ENCODE data around the gene INPP5K. TPM values are rescaled to one million over a fixed set of nuclear protein-coding genes. Genes with fewer than 3 reads are reported as not detected.

The INPP5K gene
- total and polyA plus RNA-seq, 4 donors: 33.6 to 76.7 (median 41.0) TPM

DNA sequence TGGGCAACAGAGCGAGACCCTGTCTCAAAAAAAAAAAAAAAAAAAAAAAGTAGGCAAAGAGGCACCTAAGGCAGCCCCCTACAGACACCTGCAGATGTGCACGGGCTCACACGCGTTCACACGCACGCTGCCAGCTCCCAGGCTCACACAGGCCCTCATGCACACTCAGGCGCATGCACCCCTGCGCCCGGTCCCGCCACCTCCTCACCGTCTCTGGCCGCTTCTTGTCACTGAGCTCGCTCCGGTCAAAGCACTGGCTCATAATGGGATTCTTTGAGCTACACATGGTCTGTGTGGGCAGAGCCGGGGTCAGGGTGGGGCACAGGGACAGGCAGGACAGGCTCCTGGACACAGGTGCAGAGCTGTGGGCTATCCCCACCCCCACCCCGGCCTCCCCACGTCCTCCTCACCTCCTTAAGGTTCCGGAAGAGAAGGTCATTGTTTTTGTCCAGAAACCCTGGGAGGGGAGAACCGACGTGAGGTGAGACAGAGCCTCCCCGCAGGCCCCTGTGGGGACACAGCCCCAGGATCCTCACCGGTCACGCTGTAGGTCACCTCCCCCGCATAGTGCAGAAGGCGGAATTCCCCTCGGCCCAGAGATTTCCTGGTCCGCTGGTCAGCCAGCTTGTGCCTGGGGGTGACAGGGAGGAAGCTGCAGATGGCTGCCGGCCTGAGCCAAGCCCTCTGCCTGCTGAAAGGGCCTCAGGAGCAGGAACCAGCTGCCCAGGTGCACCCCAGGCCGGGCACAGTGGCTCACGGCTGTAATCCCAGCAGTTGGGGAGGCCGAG is 41.8 kb downstream of the INPP5K start:
- H3K9ac ChIP-seq (ENCODE audit: insufficient read depth in 1 of 2, low read length in 2 of 2): no peak overlapping the region
- WGBS, 2 donors: 80 to 84% methylated on average over 31 of the region's 31 CpGs
- DNase-seq: no peak
- H3K9me3 ChIP-seq (ENCODE audit: control insufficient read depth in 4 of 4, insufficient read depth in 3 of 4, low read length in 3 of 4): no peaks in the 10 kb centered on the region
- TF ChIP-seq, protein P1, sequence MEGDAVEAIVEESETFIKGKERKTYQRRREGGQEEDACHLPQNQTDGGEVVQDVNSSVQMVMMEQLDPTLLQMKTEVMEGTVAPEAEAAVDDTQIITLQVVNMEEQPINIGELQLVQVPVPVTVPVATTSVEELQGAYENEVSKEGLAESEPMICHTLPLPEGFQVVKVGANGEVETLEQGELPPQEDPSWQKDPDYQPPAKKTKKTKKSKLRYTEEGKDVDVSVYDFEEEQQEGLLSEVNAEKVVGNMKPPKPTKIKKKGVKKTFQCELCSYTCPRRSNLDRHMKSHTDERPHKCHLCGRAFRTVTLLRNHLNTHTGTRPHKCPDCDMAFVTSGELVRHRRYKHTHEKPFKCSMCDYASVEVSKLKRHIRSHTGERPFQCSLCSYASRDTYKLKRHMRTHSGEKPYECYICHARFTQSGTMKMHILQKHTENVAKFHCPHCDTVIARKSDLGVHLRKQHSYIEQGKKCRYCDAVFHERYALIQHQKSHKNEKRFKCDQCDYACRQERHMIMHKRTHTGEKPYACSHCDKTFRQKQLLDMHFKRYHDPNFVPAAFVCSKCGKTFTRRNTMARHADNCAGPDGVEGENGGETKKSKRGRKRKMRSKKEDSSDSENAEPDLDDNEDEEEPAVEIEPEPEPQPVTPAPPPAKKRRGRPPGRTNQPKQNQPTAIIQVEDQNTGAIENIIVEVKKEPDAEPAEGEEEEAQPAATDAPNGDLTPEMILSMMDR (IDR thresholded peaks at IDR 0.05; ENCODE audit: control extremely low read depth, extremely low read depth): no peak
- H3K27ac ChIP-seq (ENCODE audit: low read depth in 1 of 2, low read length in 1 of 2): peak overlapping the region in 1 of 2 donors; percentile 58
- peaks cover 0 to 6% (median 0%) of the 10 kb centered on the region in 5 donors for H3K4me1 ChIP-seq (ENCODE audit: control insufficient read depth in 5 of 5, insufficient read depth in 5 of 5, low read length in 5 of 5)
- no peaks in the 10 kb centered on the region for H3K27me3 ChIP-seq (ENCODE audit: control insufficient read depth in 3 of 3, insufficient read depth in 3 of 3, low read length in 2 of 3)
- ATAC-seq (ENCODE audit: insufficient read depth, low FRiP score): peak; percentile 27
- H3K36me3 ChIP-seq (ENCODE audit: control insufficient read depth in 4 of 4, insufficient read depth in 4 of 4, low read length in 4 of 4): peaks cover 10 to 66% (median 18%) of the 10 kb centered on the region in 4 donors
- no peak overlapping the region for H3K4me3 ChIP-seq

GRCh38 chr17:1473841-1474240 is 42.6 kb downstream of the INPP5K start:
- TF ChIP-seq, protein P1 (IDR thresholded peaks at IDR 0.05; ENCODE audit: control extremely low read depth, extremely low read depth): no peak
- ATAC-seq (ENCODE audit: insufficient read depth, low FRiP score): no peak
- no peaks in the 10 kb centered on the region for H3K27me3 ChIP-seq (ENCODE audit: control insufficient read depth in 3 of 3, insufficient read depth in 3 of 3, low read length in 2 of 3)
- no peak for DNase-seq
- peaks cover 0 to 6% (median 0%) of the 10 kb centered on the region in 5 donors for H3K4me1 ChIP-seq (ENCODE audit: control insufficient read depth in 5 of 5, insufficient read depth in 5 of 5, low read length in 5 of 5)
- 85 to 88% methylated on average over 10 of the region's 10 CpGs for WGBS, 2 donors
- no peaks in the 10 kb centered on the region for H3K9me3 ChIP-seq (ENCODE audit: control insufficient read depth in 4 of 4, insufficient read depth in 3 of 4, low read length in 3 of 4)
- no peak overlapping the region for H3K9ac ChIP-seq (ENCODE audit: insufficient read depth in 1 of 2, low read length in 2 of 2)
- H3K36me3 ChIP-seq (ENCODE audit: control insufficient read depth in 4 of 4, insufficient read depth in 4 of 4, low read length in 4 of 4): peaks cover 14 to 66% (median 20%) of the 10 kb centered on the region in 4 donors
- H3K27ac ChIP-seq (ENCODE audit: low read depth in 1 of 2, low read length in 1 of 2): no peak overlapping the region
- no peak overlapping the region for H3K4me3 ChIP-seq

DNA sequence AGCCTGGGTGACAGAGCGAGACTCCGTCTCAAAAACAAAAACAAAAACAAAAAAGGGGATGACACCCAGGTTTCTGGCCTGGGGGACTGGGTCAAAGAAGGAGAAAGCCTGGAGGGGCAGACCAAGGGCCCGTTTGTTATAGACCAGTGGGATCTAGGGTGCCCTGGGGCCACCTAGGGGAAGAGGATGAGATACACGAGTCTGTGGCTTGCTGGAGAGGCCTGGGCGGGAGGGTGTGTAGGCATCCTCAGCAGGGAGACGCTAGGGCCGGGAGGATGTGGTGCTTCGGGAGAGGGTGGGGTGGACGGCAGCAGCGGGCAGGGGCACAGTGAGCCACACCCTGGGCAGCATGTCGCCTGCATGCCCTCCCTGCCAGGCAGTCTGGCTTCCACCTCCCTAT is 43.2 kb downstream of the INPP5K start:
- Histone ChIP-seq H3K27me3 (ENCODE audit: control insufficient read depth in 3 of 3, insufficient read depth in 3 of 3, low read length in 2 of 3) (no peaks in the 10 kb centered on the region), H3K4me1 (ENCODE audit: control insufficient read depth in 5 of 5, insufficient read depth in 5 of 5, low read length in 5 of 5) (peaks cover 0 to 6% (median 0%) of the 10 kb centered on the region in 5 donors), H3K36me3 (ENCODE audit: control insufficient read depth in 4 of 4, insufficient read depth in 4 of 4, low read length in 4 of 4) (peaks cover 17 to 67% (median 17%) of the 10 kb centered on the region in 4 donors), H3K9me3 (ENCODE audit: control insufficient read depth in 4 of 4, insufficient read depth in 3 of 4, low read length in 3 of 4) (no peaks in the 10 kb centered on the region), H3K9ac (ENCODE audit: insufficient read depth in 1 of 2, low read length in 2 of 2) (no peak overlapping the region), H3K4me3 (no peak overlapping the region), H3K27ac (ENCODE audit: low read depth in 1 of 2, low read length in 1 of 2) (peak overlapping the region in 1 of 2 donors; percentile 22)
- no peak for ATAC-seq (ENCODE audit: insufficient read depth, low FRiP score)
- 60 to 63% methylated on average over 7 to 11 of the region's 11 CpGs for WGBS, 2 donors
- no peak for DNase-seq
- TF ChIP-seq, protein P1 (IDR thresholded peaks at IDR 0.05; ENCODE audit: control extremely low read depth, extremely low read depth): no peak
